Gastroesophageal sphincter (tissue), 3 donors: Measurements from ENCODE around the gene CPOX.

Experiments
- CTCF ChIP-seq, 4 experiments: fragments of 200-600 bp in 2 of 4; fragments of 450-650 bp in 2 of 4; sonication (generic) in 1 of 4; IDR thresholded peaks; one replicate each; pipeline ENCODE4 v1.5.1; 2017 to 2019; ENCODE audit warnings: antibody characterized with exemption in 4 of 4, mild to moderate bottlenecking in 2 of 4, moderate library complexity in 2 of 4
- EP300 ChIP-seq: sonication (generic); formaldehyde crosslinking; IDR thresholded peaks from one replicate; pipeline ENCODE4 v1.6.1; 2017; ENCODE audit warnings: antibody characterized with exemption, mild to moderate bottlenecking
- POLR2A ChIP-seq, 2 donors: fragments of 450-650 bp; IDR thresholded peaks; one replicate each; pipeline ENCODE4 v1.6.1; 2017; ENCODE audit warnings: antibody characterized with exemption in 2 of 2, mild to moderate bottlenecking in 2 of 2, moderate library complexity in 1 of 2

GRCh38 chr3:98612996-98613517 is 19.6 kb upstream of the CPOX start:
- no peak for TF ChIP-seq CTCF (IDR thresholded peaks at IDR 0.05)
- no peak for TF ChIP-seq EP300
- TF ChIP-seq POLR2A (IDR thresholded peaks at IDR 0.05): no peak
